Measurements from ENCODE around the gene CSN2. TPM values are rescaled to one million over a fixed set of nuclear protein-coding genes. Genes with fewer than 3 reads are reported as not detected.

Gene CSN2
- total and polyA plus RNA-seq, 9 of the 15 experiments (the other 6 are each of a cell fraction or from before 2014, with no cell fraction given): not detected

- Histone ChIP-seq H3K9ac (ENCODE audit: insufficient read depth in 1 of 2, low read depth in 2 of 2, low read length in 2 of 2) (no peak overlapping the region), H3K4me3 (no peak overlapping the region), H3K9me3 (replicated peaks; ENCODE audit: control insufficient read depth, insufficient read depth, low read depth, low read length) (no peaks in the 10 kb centered on the region), H3K27ac (ENCODE audit: extremely low read depth, low read depth, low read length) (no peak overlapping the region), H4K20me1 (replicated peaks; ENCODE audit: control insufficient read depth, insufficient read depth, low read length) (no peaks in the 10 kb centered on the region), H3K27me3 (ENCODE audit: control insufficient read depth in 2 of 2, insufficient read depth in 2 of 2, low read length in 2 of 2) (no peaks in the 10 kb centered on the region), H3K4me1 (replicated peaks in 1 of 2; ENCODE audit: control insufficient read depth in 2 of 2, insufficient read depth in 2 of 2, low read length in 2 of 2) (no peaks in the 10 kb centered on the region), H3K79me2 (ENCODE audit: control insufficient read depth, insufficient read depth, low read length) (no peaks in the 10 kb centered on the region), H2AFZ (ENCODE audit: low read depth, low read length) (no peak overlapping the region), H3K36me3 (ENCODE audit: control insufficient read depth, insufficient read depth, low read length) (no peaks in the 10 kb centered on the region), H3K4me2 (ENCODE audit: insufficient read depth, low read length) (no peak overlapping the region), H3K9me1 (ENCODE audit: control insufficient read depth, insufficient read depth, low read length) (no peaks in the 10 kb centered on the region)
- POLR2A ChIA-PET: no interaction called here
- BruUV-seq (replicated peaks): no TSS peak
- DNase-seq (ENCODE audit: extremely low read depth in 1 of 4, low spot score in 3 of 4) (no peak), ATAC-seq (no peak), FAIRE-seq (no peak)
- in situ Hi-C loops (cut with MboI) (no loop called here), intact Hi-C loops (cut with micrococcal nuclease) (no loop called here)
- CTCF ChIA-PET (ENCODE audit: low intra/inter-chr PET ratio): no interaction called here
- whole genome bisulfite sequencing (ENCODE audit: insufficient coverage, low coverage, missing lambda C conversion rate): 0% methylated on average over 1 of the region's 1 CpG
- no peak for TF ChIP-seq ZNF445 (CRISPR knock-in tag; IDR thresholded peaks at IDR 0.05; ENCODE audit: low read depth)
Observed at GRCh38 chr4:69974631-69975030, 9.1 kb upstream of the CSN2 start.

DNA sequence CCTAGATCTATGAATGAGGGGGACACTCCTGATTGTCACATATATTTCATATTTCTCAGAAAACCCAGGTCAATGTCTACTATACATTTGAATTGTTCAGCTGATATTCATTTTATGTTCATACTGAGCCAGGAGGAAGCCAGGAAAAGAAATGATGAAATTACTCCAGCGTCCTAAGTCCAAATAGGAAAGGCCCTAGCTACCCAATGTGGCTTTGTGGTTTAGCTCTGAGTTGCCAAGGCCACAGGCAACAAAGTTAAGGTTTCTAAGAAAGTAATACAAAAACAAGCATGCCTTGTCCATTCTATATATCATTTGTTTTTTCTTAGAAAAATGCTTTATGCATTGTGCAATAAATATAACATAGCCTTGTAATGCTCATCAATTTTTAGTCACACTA is 4.5 kb upstream of the CSN2 start:
- FAIRE-seq (no peak), DNase-seq (ENCODE audit: extremely low read depth in 1 of 4, low spot score in 3 of 4) (no peak), ATAC-seq (no peak)
- ChIA-PET CTCF (ENCODE audit: low intra/inter-chr PET ratio) (no interaction called here), POLR2A (no interaction called here)
- intact Hi-C loops (cut with micrococcal nuclease) (no loop called here), in situ Hi-C loops (cut with MboI) (no loop called here)
- BruUV-seq (replicated peaks): no TSS peak
- Histone ChIP-seq H3K4me3 (no peak overlapping the region), H3K27me3 (ENCODE audit: control insufficient read depth in 2 of 2, insufficient read depth in 2 of 2, low read length in 2 of 2) (no peaks in the 10 kb centered on the region), H4K20me1 (replicated peaks; ENCODE audit: control insufficient read depth, insufficient read depth, low read length) (no peaks in the 10 kb centered on the region), H3K36me3 (ENCODE audit: control insufficient read depth, insufficient read depth, low read length) (no peaks in the 10 kb centered on the region), H3K9me1 (ENCODE audit: control insufficient read depth, insufficient read depth, low read length) (no peaks in the 10 kb centered on the region), H3K4me1 (replicated peaks in 1 of 2; ENCODE audit: control insufficient read depth in 2 of 2, insufficient read depth in 2 of 2, low read length in 2 of 2) (no peaks in the 10 kb centered on the region), H3K9ac (ENCODE audit: insufficient read depth in 1 of 2, low read depth in 2 of 2, low read length in 2 of 2) (no peak overlapping the region), H3K79me2 (ENCODE audit: control insufficient read depth, insufficient read depth, low read length) (no peaks in the 10 kb centered on the region), H3K27ac (ENCODE audit: extremely low read depth, low read depth, low read length) (no peak overlapping the region), H3K9me3 (replicated peaks; ENCODE audit: control insufficient read depth, insufficient read depth, low read depth, low read length) (no peaks in the 10 kb centered on the region), H3K4me2 (ENCODE audit: insufficient read depth, low read length) (no peak overlapping the region), H2AFZ (ENCODE audit: low read depth, low read length) (no peak overlapping the region)
- 5% methylated on average over 1 of the region's 1 CpG for WGBS (ENCODE audit: insufficient coverage, low coverage, missing lambda C conversion rate)
- TF ChIP-seq BRD4 (IDR thresholded peaks at IDR 0.05): no peak
- no peak for TF ChIP-seq FOSL1 (tag; conservative IDR thresholded peaks at IDR 0.05)
- TF ChIP-seq ZNF239 (CRISPR knock-in tag; IDR thresholded peaks at IDR 0.05): no peak
- TF ChIP-seq HDAC8 (tag; IDR thresholded peaks at IDR 0.05): no peak
- no peak for TF ChIP-seq ZNF133 (CRISPR knock-in tag; IDR thresholded peaks at IDR 0.05)
- TF ChIP-seq WHSC1 (IDR thresholded peaks at IDR 0.05; ENCODE audit: low read length): no peak
- TF ChIP-seq ARHGAP35 (IDR thresholded peaks at IDR 0.05; ENCODE audit: partially characterized antibody): no peak
- no peak for TF ChIP-seq PCBP2 (IDR thresholded peaks at IDR 0.05; ENCODE audit: low read depth, low read length, poor library complexity, severe bottlenecking)
- no peak for TF ChIP-seq ZNF311 (CRISPR knock-in tag; IDR thresholded peaks at IDR 0.05)
- no peak for TF ChIP-seq TEAD2 (tag; IDR thresholded peaks at IDR 0.05)
